ENCODE results near the gene BDKRB1.

The BDKRB1 gene

GRCh38 chr14:96224480-96225096, 31.4 kb upstream of the BDKRB1 start:
- DNase-seq (ENCODE audit: insufficient read length, low spot score), result no peak
- no peak for TF ChIP-seq POLR2A (IDR thresholded peaks at IDR 0.05; ENCODE audit: low read depth, low read length)
- FAIRE-seq, result no peak

- DNase-seq (ENCODE audit: insufficient read length, low spot score) (no peak), FAIRE-seq (no peak)
- TF ChIP-seq POLR2A (IDR thresholded peaks at IDR 0.05; ENCODE audit: low read depth, low read length), result no peak
Measured at GRCh38 chr14:96225213-96225612, 30.8 kb upstream of the BDKRB1 start.

- TF ChIP-seq POLR2A (IDR thresholded peaks at IDR 0.05; ENCODE audit: low read depth, low read length), result no peak
- DNase-seq (ENCODE audit: insufficient read length, low spot score) (peak; percentile 79), FAIRE-seq (peak; percentile 41)
Measured at GRCh38 chr14:96225745-96226151, 30.3 kb upstream of the BDKRB1 start.

GRCh38 chr14:96227428-96227827, 28.6 kb upstream of the BDKRB1 start:
- no peak for FAIRE-seq
- DNase-seq (ENCODE audit: insufficient read length, low spot score), result no peak
- TF ChIP-seq POLR2A (IDR thresholded peaks at IDR 0.05; ENCODE audit: low read depth, low read length), result no peak

GRCh38 chr14:96229315-96229714, 26.7 kb upstream of the BDKRB1 start:
- no peak for TF ChIP-seq POLR2A (IDR thresholded peaks at IDR 0.05; ENCODE audit: low read depth, low read length)
- FAIRE-seq, result no peak
- no peak for DNase-seq (ENCODE audit: insufficient read length, low spot score)

GRCh38 chr14:96231056-96231455, 25.0 kb upstream of the BDKRB1 start:
- no peak for TF ChIP-seq POLR2A (IDR thresholded peaks at IDR 0.05; ENCODE audit: low read depth, low read length)

GRCh38 chr14:96231526-96232130, 24.4 kb upstream of the BDKRB1 start:
- FAIRE-seq, result no peak
- TF ChIP-seq POLR2A (IDR thresholded peaks at IDR 0.05; ENCODE audit: low read depth, low read length), result no peak
- no peak for DNase-seq (ENCODE audit: insufficient read length, low spot score)

More at GRCh38 chr14:96231056-96231455, 25.0 kb upstream of the BDKRB1 start:
- FAIRE-seq, result no peak
- no peak for DNase-seq (ENCODE audit: insufficient read length, low spot score)

- FAIRE-seq (no peak), DNase-seq (ENCODE audit: insufficient read length, low spot score) (no peak)
- no peak for TF ChIP-seq POLR2A (IDR thresholded peaks at IDR 0.05; ENCODE audit: low read depth, low read length)
Measured at GRCh38 chr14:96232506-96232905, 23.5 kb upstream of the BDKRB1 start.

- TF ChIP-seq POLR2A (IDR thresholded peaks at IDR 0.05; ENCODE audit: low read depth, low read length), result no peak
- DNase-seq (ENCODE audit: insufficient read length, low spot score), result no peak
- no peak for FAIRE-seq
Measured at GRCh38 chr14:96233661-96234060, 22.3 kb upstream of the BDKRB1 start.

- no peak for TF ChIP-seq POLR2A (IDR thresholded peaks at IDR 0.05; ENCODE audit: low read depth, low read length)
- FAIRE-seq, result no peak
- no peak for DNase-seq (ENCODE audit: insufficient read length, low spot score)
Measured at GRCh38 chr14:96235426-96235825, 20.6 kb upstream of the BDKRB1 start.

- FAIRE-seq (no peak), DNase-seq (ENCODE audit: insufficient read length, low spot score) (no peak)
- no peak for TF ChIP-seq POLR2A (IDR thresholded peaks at IDR 0.05; ENCODE audit: low read depth, low read length)
Measured at GRCh38 chr14:96237641-96238040, 18.4 kb upstream of the BDKRB1 start.

- DNase-seq (ENCODE audit: insufficient read length, low spot score) (no peak), FAIRE-seq (no peak)
- no peak for TF ChIP-seq POLR2A (IDR thresholded peaks at IDR 0.05; ENCODE audit: low read depth, low read length)
Measured at GRCh38 chr14:96238676-96239265, 17.2 kb upstream of the BDKRB1 start.

GRCh38 chr14:96239711-96240141, 16.3 kb upstream of the BDKRB1 start:
- TF ChIP-seq POLR2A (IDR thresholded peaks at IDR 0.05; ENCODE audit: low read depth, low read length), result no peak
- DNase-seq (ENCODE audit: insufficient read length, low spot score), result no peak
- FAIRE-seq, result no peak

GRCh38 chr14:96240641-96241040, 15.4 kb upstream of the BDKRB1 start:
- DNase-seq (ENCODE audit: insufficient read length, low spot score), result no peak
- no peak for TF ChIP-seq POLR2A (IDR thresholded peaks at IDR 0.05; ENCODE audit: low read depth, low read length)
- no peak for FAIRE-seq

- no peak for TF ChIP-seq POLR2A (IDR thresholded peaks at IDR 0.05; ENCODE audit: low read depth, low read length)
- FAIRE-seq (no peak), DNase-seq (ENCODE audit: insufficient read length, low spot score) (no peak)
Measured at GRCh38 chr14:96242126-96242525, 13.9 kb upstream of the BDKRB1 start.
